A673 (cell line): ENCODE measurements around the gene COLGALT1. TPM values are rescaled to one million over a fixed set of nuclear protein-coding genes. Genes with fewer than 3 reads are reported as not detected.

ENCODE experiments used
- BruUV-seq: library from RNA; stranded (reverse); fragments of 400-500 nt; replicated peaks from 2 replicates; lab custom pipeline; 2021; lab: Mats Ljungman, UMichigan
- CTCF ChIA-PET: fragments of 300-600 bp; sonication (Branson Sonifier 250); formaldehyde crosslinking; loops from one replicate; lab custom pipeline; 2022; ENCODE audit warnings: antibody characterized with exemption; lab: Charles Lee
- POLR2A ChIA-PET: fragments of 300-600 bp; sonication (Branson Sonifier 250); formaldehyde crosslinking; loops from one replicate; lab custom pipeline; 2022; ENCODE audit warnings: antibody characterized with exemption; ENCODE audit not compliant: low non-redundant PET; lab: Charles Lee
- DNase-seq: peaks from one replicate; pipeline ENCODE4 v3.0.0-alpha.2; 2015; ENCODE audit warnings: low spot score
- H3K27ac ChIP-seq: fragments of 200-600 bp; sonication (generic); 2 replicates; pipeline ENCODE4 v1.5.1; 2016; ENCODE audit warnings: mixed run types, low read depth, mild to moderate bottlenecking, mixed read lengths, antibody characterized with exemption, low read length; ENCODE audit not compliant: poor library complexity, severe bottlenecking
- H3K27me3 ChIP-seq: fragments of 200-600 bp; sonication (generic); replicated peaks from 2 replicates; pipeline ENCODE4 v1.6.1; 2017; ENCODE audit warnings: mixed run types, low read depth, mild to moderate bottlenecking, mixed read lengths, antibody characterized with exemption, low read length; ENCODE audit not compliant: insufficient read depth, poor library complexity
- H3K36me3 ChIP-seq: fragments of 200-600 bp; sonication (generic); 2 replicates; pipeline ENCODE4 v1.6.1; 2016; ENCODE audit warnings: mixed run types, mild to moderate bottlenecking, mixed read lengths, antibody characterized with exemption, low read length; ENCODE audit not compliant: insufficient read depth, poor library complexity, severe bottlenecking
- H3K4me1 ChIP-seq: fragments of 200-600 bp; sonication (generic); 2 replicates; pipeline ENCODE4 v1.6.1; 2017; ENCODE audit warnings: mixed run types, mild to moderate bottlenecking, mixed read lengths, antibody characterized with exemption, low read length; ENCODE audit not compliant: insufficient read depth, poor library complexity, severe bottlenecking
- H3K4me3 ChIP-seq: fragments of 200-600 bp; sonication (generic); 2 replicates; pipeline ENCODE4 v1.5.1; 2016; ENCODE audit warnings: low read depth, mixed run types, mild to moderate bottlenecking, mixed read lengths, low read length; ENCODE audit not compliant: poor library complexity, severe bottlenecking
- H3K9me3 ChIP-seq: fragments of 200-600 bp; sonication (generic); 2 replicates; pipeline ENCODE4 v1.6.1; 2016; ENCODE audit warnings: mixed run types, low read depth, mild to moderate bottlenecking, mixed read lengths, antibody characterized with exemption, low read length; ENCODE audit not compliant: poor library complexity, severe bottlenecking
- CTCF ChIP-seq: fragments of 300-800, 200-600 bp; sonication (generic); conservative IDR thresholded peaks from 2 replicates; pipeline ENCODE4 v1.5.1; 2017; ENCODE audit warnings: low read depth, mild to moderate bottlenecking, antibody characterized with exemption, low read length, moderate library complexity, mixed read lengths
- EZH2 ChIP-seq: fragments of 200-600 bp; sonication (generic); IDR thresholded peaks from 2 replicates; pipeline ENCODE4 v1.6.1; 2017; ENCODE audit warnings: borderline replicate concordance, low read depth, mild to moderate bottlenecking, mixed read lengths, antibody characterized with exemption, low read length; ENCODE audit not compliant: poor library complexity, severe bottlenecking
- intact Hi-C: fragments of 100-400 bp; cut with micrococcal nuclease; formaldehyde crosslinking; loops from one replicate; pipeline ENCODE4 v1.10.0; 2022; ENCODE audit not compliant: unreplicated experiment
- total RNA-seq: library from RNA; stranded (reverse); gene quantifications from 2 replicates; pipeline ENCODE4 v1.2.3, GENCODE V29; 2021

The COLGALT1 gene
- total RNA-seq, 1 experiment from 2014 or later: 91.3 TPM

DNA sequence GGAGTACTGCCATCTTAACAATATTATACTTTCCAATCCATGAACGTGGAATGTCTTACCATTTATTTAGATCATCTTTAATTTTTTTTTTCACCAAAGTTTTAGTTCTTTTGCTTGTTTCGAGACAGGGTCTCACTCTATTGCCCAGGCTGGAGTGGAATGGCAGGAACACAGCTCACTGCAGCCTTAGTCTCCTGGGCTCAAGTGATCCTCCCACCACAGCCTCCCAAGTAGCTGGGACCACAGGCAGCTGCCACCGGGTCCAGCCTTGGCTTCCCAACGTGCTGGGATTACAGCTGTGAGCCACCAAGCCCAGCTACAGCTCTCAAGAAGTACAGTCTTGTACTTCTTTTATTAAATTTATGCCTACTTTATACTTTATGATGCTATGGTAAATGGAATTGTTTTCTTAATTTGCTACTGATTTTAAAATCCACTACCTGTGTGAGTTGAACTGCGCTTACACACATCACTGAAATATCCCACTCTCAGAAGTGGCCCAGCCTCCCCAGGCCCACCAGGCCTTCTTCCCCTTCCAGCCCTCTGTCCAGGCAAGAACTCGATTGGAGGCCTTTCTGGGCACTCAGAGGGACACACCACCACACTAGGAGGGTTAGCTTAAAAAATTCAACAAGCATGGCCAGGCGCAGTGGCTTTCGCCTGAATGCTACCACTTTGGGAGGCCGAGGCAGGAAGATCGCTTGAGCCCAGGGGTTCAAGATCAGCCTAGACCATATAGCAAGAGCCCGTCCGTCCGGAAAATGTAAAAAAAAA is 45.0 kb upstream of the COLGALT1 start:
- peaks cover 14% of the 10 kb centered on the region for H3K4me1 ChIP-seq
- intact Hi-C loops: no loop called here
- CTCF ChIA-PET: interaction anchor here (0.5 to 1.3 kb wide), 7 partner anchors 8 to 81 kb away, joined by 3 to 6 read pairs (median 3); a partner anchor contains a TSS
- no peak for TF ChIP-seq CTCF
- TF ChIP-seq EZH2: no peak
- H3K36me3 ChIP-seq: no peaks in the 10 kb centered on the region
- no TSS peak for BruUV-seq
- POLR2A ChIA-PET: interaction anchor here (0.6 to 0.7 kb wide), 2 partner anchors 35 to 349 kb away, joined by 8 read pairs; partner anchors contain the start of gene RPL18A
- H3K27me3 ChIP-seq: no peaks in the 10 kb centered on the region
- peak overlapping the region; percentile 97 for H3K27ac ChIP-seq
- no peaks in the 10 kb centered on the region for H3K9me3 ChIP-seq
- no peak for DNase-seq
- H3K4me3 ChIP-seq: peak overlapping the region; percentile 80

DNA sequence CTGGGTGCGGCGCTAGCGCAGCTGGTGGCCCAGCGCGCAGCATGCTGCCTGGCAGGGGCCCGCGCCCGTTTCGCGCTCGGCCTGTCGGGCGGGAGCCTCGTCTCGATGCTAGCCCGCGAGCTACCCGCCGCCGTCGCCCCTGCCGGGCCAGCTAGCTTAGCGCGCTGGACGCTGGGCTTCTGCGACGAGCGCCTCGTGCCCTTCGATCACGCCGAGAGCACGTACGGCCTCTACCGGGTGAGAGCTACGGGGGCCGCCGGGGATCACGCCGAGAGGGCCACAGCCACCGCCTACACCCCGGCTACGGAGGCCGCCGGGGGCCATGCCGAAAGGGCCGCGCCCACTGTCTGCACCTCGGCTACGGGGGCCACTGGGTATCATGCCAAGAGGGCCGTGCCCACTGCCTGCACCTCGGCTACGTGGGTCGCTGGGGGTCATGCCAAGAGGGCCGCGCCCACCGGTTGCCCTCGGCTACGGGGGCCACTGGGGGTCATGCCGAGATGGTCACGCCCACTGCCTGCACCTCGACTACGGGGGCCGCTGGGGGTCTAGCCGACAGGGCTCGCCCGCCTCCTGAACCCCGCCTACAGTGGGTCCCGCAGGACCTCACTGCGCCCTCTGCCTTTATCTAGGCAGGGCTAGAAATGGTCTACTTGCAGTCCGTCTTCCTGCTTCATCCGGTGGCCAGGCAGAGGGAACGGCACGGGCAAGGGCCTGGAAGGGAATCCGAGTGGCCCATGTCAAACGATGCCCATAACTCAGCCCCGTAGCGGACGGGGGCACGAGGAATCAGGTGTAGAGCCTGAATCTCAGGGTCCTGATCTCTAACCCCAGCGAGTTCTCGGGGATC is 43.5 kb upstream of the COLGALT1 start:
- ChIA-PET CTCF (interaction anchor here (0.6 to 1.3 kb wide), 3 partner anchors 16 to 347 kb away, joined by 3 read pairs; no protein-coding TSS in a partner anchor), POLR2A (interaction anchor here (0.5 to 0.7 kb wide), 3 partner anchors 15 to 282 kb away, joined by 3 to 4 read pairs (median 4); a partner anchor contains a TSS)
- Histone ChIP-seq H3K4me3 (peak overlapping the region; percentile 80), H3K36me3 (peaks cover 13% of the 10 kb centered on the region), H3K9me3 (peaks cover under 1% of the 10 kb centered on the region), H3K27me3 (no peaks in the 10 kb centered on the region), H3K4me1 (peaks cover 14% of the 10 kb centered on the region), H3K27ac (peak overlapping the region; percentile 97)
- intact Hi-C loops: no loop called here
- TF ChIP-seq CTCF (no peak; the same call in 1 of the 2 replicates), EZH2 (no peak)
- TSS peak; percentile 33 for BruUV-seq
- peak; percentile 81 for DNase-seq

DNA sequence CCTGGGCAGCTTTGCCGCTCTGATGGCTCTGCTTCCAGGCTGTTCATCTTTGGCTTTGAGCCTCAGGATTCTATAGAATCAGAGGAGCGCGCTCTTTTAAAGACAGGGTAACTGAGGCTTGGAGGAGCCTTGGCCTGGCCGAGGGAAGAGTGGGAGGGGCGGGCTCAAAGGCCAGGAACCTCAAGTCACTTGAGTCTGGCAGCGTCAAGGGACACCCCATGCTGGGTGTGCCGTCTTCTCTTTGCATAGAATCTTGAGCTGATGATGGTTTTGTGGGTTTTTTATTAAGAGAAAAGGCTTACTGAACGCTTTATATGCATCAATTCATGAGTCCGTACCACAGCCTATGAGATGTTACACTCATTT is 42.9 kb upstream of the COLGALT1 start:
- TF ChIP-seq EZH2 (no peak), CTCF (no peak)
- POLR2A ChIA-PET: no interaction called here
- Histone ChIP-seq H3K4me1 (peaks cover 14% of the 10 kb centered on the region), H3K27me3 (no peaks in the 10 kb centered on the region), H3K27ac (peak overlapping the region; percentile 97), H3K4me3 (peak overlapping the region; percentile 80), H3K9me3 (peaks cover 6% of the 10 kb centered on the region), H3K36me3 (peaks cover 18% of the 10 kb centered on the region)
- no TSS peak for BruUV-seq
- CTCF ChIA-PET: interaction anchor here (0.5 kb wide), 1 partner anchor 15 kb away, joined by 3 read pairs; no protein-coding TSS in a partner anchor
- intact Hi-C loops: no loop called here
- no peak for DNase-seq
